ENCODE data around the gene COL9A3.

COL9A3 gene

GRCh38 chr20:62824476-62825332, 7.9 kb downstream of the COL9A3 start:
- DNase-seq = peak; percentile 58 to 63

GRCh38 chr20:62825333-62825985, 8.6 kb downstream of the COL9A3 start:
- DNase-seq = no peak

GRCh38 chr20:62825986-62826645, 9.3 kb downstream of the COL9A3 start:
- DNase-seq = no peak

GRCh38 chr20:62826646-62827310, 9.9 kb downstream of the COL9A3 start:
- no peak for DNase-seq

GRCh38 chr20:62827311-62828038, 10.6 kb downstream of the COL9A3 start:
- no peak for DNase-seq

- DNase-seq = no peak
These were observed 11.2 kb downstream of the COL9A3 start for GRCh38 chr20:62828051-62828450.

GRCh38 chr20:62828511-62829230, 11.8 kb downstream of the COL9A3 start:
- DNase-seq = no peak

- no peak for DNase-seq
These were observed 12.7 kb downstream of the COL9A3 start for GRCh38 chr20:62829231-62830230.

GRCh38 chr20:62830251-62830650, 13.4 kb downstream of the COL9A3 start:
- DNase-seq = no peak

- no peak for DNase-seq
These were observed 14.0 kb downstream of the COL9A3 start for GRCh38 chr20:62830821-62831220.

- DNase-seq = no peak
These were observed 14.5 kb downstream of the COL9A3 start for GRCh38 chr20:62831361-62831788.

GRCh38 chr20:62831854-62832211, 15.0 kb downstream of the COL9A3 start:
- no peak for DNase-seq

- DNase-seq = peak; percentile 72 to 83
These were observed 15.5 kb downstream of the COL9A3 start for GRCh38 chr20:62832212-62832922.

- DNase-seq = no peak
These were observed 16.1 kb downstream of the COL9A3 start for GRCh38 chr20:62832951-62833391.

- DNase-seq = no peak
These were observed 18.3 kb downstream of the COL9A3 start for GRCh38 chr20:62834967-62835730.

- no peak for DNase-seq
These were observed 19.3 kb downstream of the COL9A3 start for GRCh38 chr20:62835931-62836861.

- no peak for DNase-seq
These were observed 20.2 kb downstream of the COL9A3 start for GRCh38 chr20:62836967-62837490.

GRCh38 chr20:62837790-62838127, 20.9 kb downstream of the COL9A3 start:
- no peak for DNase-seq
